K562 (cell line): ENCODE data around the gene CYSTM1. TPM values are rescaled to one million over a fixed set of nuclear protein-coding genes. Genes with fewer than 3 reads are reported as not detected.
A peak's percentile ranks its signal among the peaks of the same experiment; 100 is the strongest.

ENCODE experiments used
- ATAC-seq: fragments of 200-7000 bp; cut with Tn5 transposase; 3 replicates; pipeline ENCODE4 v1.9.1; 2020; ENCODE audit warnings: moderate library complexity
- BruUV-seq: library from RNA; stranded (reverse); fragments of 400-500 nt; replicated peaks from 2 replicates; lab custom pipeline; 2021; lab: Mats Ljungman, UMichigan
- CTCF ChIA-PET: fragments of 300-600 bp; formaldehyde crosslinking; extraction: SDS; loops from one replicate; lab custom pipeline; 2021; ENCODE audit warnings: low intra/inter-chr PET ratio; lab: Yijun Ruan, JAX
- POLR2A ChIA-PET: fragments of 300-600, 350-650 bp; sonication (Branson Sonifier 250); formaldehyde crosslinking; extraction: SDS; loops from one replicate; lab custom pipeline; 2021; ENCODE audit warnings: antibody characterized with exemption, inconsistent platforms; lab: Yijun Ruan, JAX
- DNase-seq, 4 experiments: peaks; one replicate each; pipeline versions ENCODE4 v3.0.0 to v3.0.0-alpha.2; 2011 to 2018; ENCODE audit warnings: low spot score in 3 of 4, mixed read lengths in 3 of 4; ENCODE audit errors: extremely low read depth in 1 of 4
- FAIRE-seq: peaks from 2 replicates; lab custom pipeline; 2011; peaks lifted over from hg19 to GRCh38; lab: Jason Lieb, UNC
- H2AFZ ChIP-seq: 2 replicates; pipeline ENCODE4 v1.6.0; 2011; ENCODE audit warnings: low read depth, low read length, control low read depth, inconsistent platforms
- H3K27ac ChIP-seq: fragments of 200-600 bp; 3 replicates; pipeline ENCODE4 v1.8.0; 2011; ENCODE audit warnings: low read depth, mild to moderate bottlenecking, control low read depth, inconsistent platforms, low read length, moderate library complexity, mixed read lengths; ENCODE audit errors: extremely low read depth
- H3K27me3 ChIP-seq, 2 experiments: fragments of 300-600 bp in 1 of 2; 2 replicates in 1 of 2; 3 replicates in 1 of 2; pipeline versions ENCODE4 v1.6.0 to v1.8.0; 2011; ENCODE audit warnings: inconsistent platforms in 2 of 2, low read length in 2 of 2, mild to moderate bottlenecking in 1 of 2, mixed read lengths in 1 of 2, moderate library complexity in 1 of 2; ENCODE audit not compliant: control insufficient read depth in 2 of 2, insufficient read depth in 2 of 2
- H3K36me3 ChIP-seq: fragments of 300-600 bp; 3 replicates; pipeline ENCODE4 v1.8.0; 2011; ENCODE audit warnings: mild to moderate bottlenecking, low read length, inconsistent platforms; ENCODE audit not compliant: control insufficient read depth, insufficient read depth
- H3K4me1 ChIP-seq, 2 experiments: fragments of 200-600 bp in 1 of 2; replicated peaks in 1 of 2; 2 replicates in 1 of 2; 3 replicates in 1 of 2; pipeline versions ENCODE4 v1.5.1 to v1.8.0; 2011; ENCODE audit warnings: inconsistent platforms in 2 of 2, low read length in 2 of 2, mild to moderate bottlenecking in 1 of 2, mixed read lengths in 1 of 2, moderate library complexity in 1 of 2; ENCODE audit not compliant: control insufficient read depth in 2 of 2, insufficient read depth in 2 of 2
- H3K4me2 ChIP-seq: 2 replicates; pipeline ENCODE4 v1.6.1; 2011; ENCODE audit warnings: low read length, control low read depth, inconsistent platforms, mixed read lengths; ENCODE audit not compliant: insufficient read depth
- H3K4me3 ChIP-seq: fragments of 200-600 bp; sonication (generic), shearing (Covaris generic); 2 replicates; pipeline ENCODE4 v1.5.1; 2016; ENCODE audit warnings: control low read depth, inconsistent platforms
- H3K79me2 ChIP-seq: fragments of 200-600 bp; 3 replicates; pipeline ENCODE4 v1.8.0; 2011; ENCODE audit warnings: low read length, inconsistent platforms; ENCODE audit not compliant: control insufficient read depth, insufficient read depth
- H3K9ac ChIP-seq, 2 experiments: 2 replicates each; pipeline versions ENCODE4 v1.6.0 to v1.6.1; 2011; ENCODE audit warnings: low read depth in 2 of 2, low read length in 2 of 2, control low read depth in 1 of 2, inconsistent platforms in 1 of 2, mild to moderate bottlenecking in 1 of 2, mixed read lengths in 1 of 2; ENCODE audit not compliant: insufficient read depth in 1 of 2
- H3K9me1 ChIP-seq: one replicate; pipeline ENCODE4 v1.6.0; 2011; ENCODE audit warnings: inconsistent platforms, mild to moderate bottlenecking, low read length, moderate library complexity; ENCODE audit not compliant: control insufficient read depth, insufficient read depth
- H3K9me3 ChIP-seq: replicated peaks from 2 replicates; pipeline ENCODE4 v1.5.1; 2011; ENCODE audit warnings: low read depth, low read length, inconsistent platforms; ENCODE audit not compliant: control insufficient read depth, insufficient read depth
- H4K20me1 ChIP-seq: replicated peaks from 2 replicates; pipeline ENCODE4 v1.6.1; 2011; ENCODE audit warnings: low read length, inconsistent platforms, mixed read lengths; ENCODE audit not compliant: control insufficient read depth, insufficient read depth
- NFIC ChIP-seq: fragments of 450-650 bp; IDR thresholded peaks from 2 replicates; pipeline ENCODE4 v1.6.1; 2017; ENCODE audit warnings: mild to moderate bottlenecking, inconsistent platforms
- POLR2AphosphoS2 ChIP-seq: IDR thresholded peaks from 2 replicates; pipeline ENCODE4 v1.6.1; 2012; ENCODE audit warnings: low read length, improper control_type of control experiment
- SIX5 ChIP-seq, 2 experiments: IDR thresholded peaks; 2 replicates each; pipeline ENCODE4 v1.6.1; 2011; ENCODE audit warnings: low read length in 2 of 2, borderline replicate concordance in 1 of 2, low read depth in 1 of 2, mild to moderate bottlenecking in 1 of 2, moderate library complexity in 1 of 2; ENCODE audit not compliant: insufficient read depth in 1 of 2
- WGBS: fragments of 100-300 bp; shearing (Covaris generic); methylation state at CpG from one replicate; pipeline ENCODE4 v1.1.6; 2016; ENCODE audit warnings: low coverage, mixed read lengths; ENCODE audit not compliant: insufficient coverage; ENCODE audit errors: missing lambda C conversion rate; 5-methylcytosine and 5-hydroxymethylcytosine counted together
- in situ Hi-C: fragments of 300-500 bp; cut with MboI; formaldehyde crosslinking; loops from 4 replicates; pipeline ENCODE4 v1.15.0; 2018; ENCODE audit warnings: inconsistent platforms, mixed read lengths
- intact Hi-C: fragments of 100-400 bp; cut with micrococcal nuclease; formaldehyde crosslinking; loops from 2 replicates; pipeline ENCODE4 v1.14.2; 2022
- polyA plus RNA-seq, 8 experiments: library from polyadenylated mRNA; depleted of rRNA in 4 of 8; stranded (reverse) in 5 of 8; unstranded in 3 of 8; fragments of >200 nt; fragmentation: Nextera tagmentation in 2 of 8; fragmentation: Illumina TruSeq in 1 of 8; extraction: Ambion mirVana in 2 of 8; extraction: Trizol in 1 of 8; gene quantifications; 2 replicates each; pipeline versions ENCODE4 v1.2.1 to v1.2.3, GENCODE V29; 2011 to 2014; ENCODE audit warnings: inconsistent platforms in 1 of 8, missing spikeins in 1 of 8
- total RNA-seq, 7 experiments: library from RNA; depleted of rRNA in 6 of 7; stranded (reverse); fragments of >200 nt in 6 of 7; fragmentation: Illumina TruSeq in 2 of 7; extraction: Trizol in 2 of 7; gene quantifications; 2 replicates each; pipeline versions ENCODE4 v1.2.1 to v1.2.3, GENCODE V29; 2011 to 2021; ENCODE audit warnings: low replicate concordance in 1 of 7

Gene CYSTM1
- total and polyA plus RNA-seq, 9 of the 15 experiments (the other 6 are each of a cell fraction or from before 2014, with no cell fraction given), result 76.1 to 422 (median 108) TPM

- Histone ChIP-seq H3K79me2 (no peaks in the 10 kb centered on the region), H3K4me3 (no peak overlapping the region), H3K36me3 (no peaks in the 10 kb centered on the region), H2AFZ (no peak overlapping the region), H3K9ac (peak overlapping the region in 1 of 2 experiments; percentile 45; a peak in 1 of 4 replicates), H3K4me2 (no peak overlapping the region), H3K27me3 (peaks cover 0 to 20% of the 10 kb centered on the region in 2 experiments; a peak in 2 of 5 replicates), H3K9me3 (no peaks in the 10 kb centered on the region), H3K27ac (no peak overlapping the region), H3K9me1 (no peaks in the 10 kb centered on the region), H4K20me1 (peaks cover 14% of the 10 kb centered on the region), H3K4me1 (peaks cover 2 to 20% of the 10 kb centered on the region in 2 experiments; a peak in 3 of 5 replicates)
- no TSS peak for BruUV-seq
- intact Hi-C loops, result no loop called here
- 13% methylated on average over 2 of the region's 2 CpGs for WGBS
- POLR2A ChIA-PET, result no interaction called here
- no peak for TF ChIP-seq POLR2AphosphoS2
- in situ Hi-C loops, result no loop called here
- DNase-seq (no peak), FAIRE-seq (no peak), ATAC-seq (no peak)
- CTCF ChIA-PET, result interaction anchor here (2.3 kb wide), 1 partner anchor 77 kb away, joined by 10 read pairs; no protein-coding TSS in a partner anchor
These were observed 24.8 kb upstream of the CYSTM1 start for GRCh38 chr5:140150201-140150600.

GRCh38 chr5:140151144-140152021, 23.6 kb upstream of the CYSTM1 start:
- Histone ChIP-seq H2AFZ (no peak overlapping the region), H4K20me1 (peaks cover 9% of the 10 kb centered on the region; the same call in 1 of the 2 replicates), H3K4me2 (no peak overlapping the region), H3K9me1 (no peaks in the 10 kb centered on the region), H3K4me3 (no peak overlapping the region), H3K4me1 (peaks cover 0 to 9% of the 10 kb centered on the region in 2 experiments; a peak in 2 of 5 replicates), H3K27ac (no peak overlapping the region)
- WGBS, result 31% methylated on average over 7 of the region's 7 CpGs
- in situ Hi-C loops (no loop called here), intact Hi-C loops (no loop called here)
- CTCF ChIA-PET, result interaction anchor here (2.3 kb wide), 1 partner anchor 78 kb away, joined by 10 read pairs; no protein-coding TSS in a partner anchor
- no TSS peak for BruUV-seq
- FAIRE-seq (no peak), ATAC-seq (no peak), DNase-seq (no peak)
- TF ChIP-seq SIX5 (IDR thresholded peaks at IDR 0.05; ENCODE audit: borderline replicate concordance in 1 of 2, insufficient read depth in 1 of 2, low read depth in 1 of 2, low read length in 2 of 2) (no peak), NFIC (peak; percentile 73)
- TF ChIP-seq, all 486 proteins: peak for 1
- Histone ChIP-seq H3K36me3 (no peaks in the 10 kb centered on the region), H3K9me3 (no peaks in the 10 kb centered on the region), H3K9ac (no peak overlapping the region), H3K79me2 (no peaks in the 10 kb centered on the region), H3K27me3 (peaks cover 0 to 11% of the 10 kb centered on the region in 2 experiments; a peak in 2 of 5 replicates)
- POLR2A ChIA-PET, result interaction anchor here (0.5 kb wide), 1 partner anchor 78 kb away, joined by 5 read pairs; no protein-coding TSS in a partner anchor
